Measurements from ENCODE around the gene USP54. TPM values are rescaled to one million over a fixed set of nuclear protein-coding genes. Genes with fewer than 3 reads are reported as not detected.

The USP54 gene
- total RNA-seq, 1 experiment from 2014 or later: 37.9 TPM

GRCh38 chr10:73597346-73597745 lies 6.2 kb upstream of the USP54 start:
- H4K8ac ChIP-seq (replicated peaks; ENCODE audit: insufficient read length, low read depth, low read length): no peak overlapping the region
- Mint-ChIP-seq H3K4me3 (no peak overlapping the region), H3K9me3 (no peaks in the 10 kb centered on the region), H3K4me1 (peaks cover 17 to 21% of the 10 kb centered on the region in 2 experiments), H3K27me3 (ENCODE audit: low read depth) (no peaks in the 10 kb centered on the region), H3K27ac (peak overlapping the region in 1 of 3 experiments; percentile 72; a peak in 3 of 7 replicates), H3K36me3 (ENCODE audit: insufficient read depth in 1 of 3, low read depth in 3 of 3) (peaks cover 0 to 4% (median 2%) of the 10 kb centered on the region in 3 experiments; a peak in 2 of 7 replicates)
- H3K4me1 ChIP-seq (ENCODE audit: insufficient read depth, low read length): no peaks in the 10 kb centered on the region; the same call in 1 of the 2 replicates
- DNase-seq: no peak
- no peaks in the 10 kb centered on the region for H3K23me2 ChIP-seq (ENCODE audit: insufficient read length, low read depth, low read length, poor library complexity, severe bottlenecking)
- H2BK5ac ChIP-seq (ENCODE audit: insufficient read length, low read length): no peak overlapping the region
- no peak for TF ChIP-seq CTCF (conservative IDR thresholded peaks at IDR 0.05)
- no peak overlapping the region for H3K14ac ChIP-seq (ENCODE audit: insufficient read depth, low read length)
- no peak overlapping the region for H3K4ac ChIP-seq (ENCODE audit: low read depth, low read length)
- no peak overlapping the region for H3K18ac ChIP-seq (ENCODE audit: insufficient read length, low read depth, low read length)
- no peak overlapping the region for H3K27ac ChIP-seq (ENCODE audit: insufficient read length, low read depth, low read length)
- no peak overlapping the region for H4K5ac ChIP-seq (ENCODE audit: insufficient read length, low read depth, low read length)
- no peak overlapping the region for H4K91ac ChIP-seq (ENCODE audit: insufficient read length, low read depth, low read length)
- H3K79me2 ChIP-seq (ENCODE audit: insufficient read depth, low read length): no peaks in the 10 kb centered on the region
- no peak overlapping the region for H3T11ph ChIP-seq (ENCODE audit: low read length)
- H3K9ac ChIP-seq (ENCODE audit: extremely low read depth, insufficient read length, low read length): no peak overlapping the region
- no peak overlapping the region for H3K4me2 ChIP-seq (ENCODE audit: insufficient read depth, insufficient read length, low read length)
- H2BK12ac ChIP-seq (ENCODE audit: insufficient read length, low read depth, low read length): no peak overlapping the region
- whole genome bisulfite sequencing (ENCODE audit: extremely low coverage, insufficient read length, low lambda C conversion rate): no CpG with 5 or more reads among the region's 1 CpG
- no peak overlapping the region for H2BK120ac ChIP-seq (ENCODE audit: low read depth, low read length, poor library complexity, severe bottlenecking)
- H3K9me3 ChIP-seq (ENCODE audit: control insufficient read depth, low read depth, low read length): no peaks in the 10 kb centered on the region
- no peak overlapping the region for H3K23ac ChIP-seq (ENCODE audit: insufficient read length, low read depth, low read length)
- H3K79me1 ChIP-seq (ENCODE audit: insufficient read depth, low read depth, low read length, poor library complexity, severe bottlenecking): no peaks in the 10 kb centered on the region
- no peak overlapping the region for H2BK15ac ChIP-seq (ENCODE audit: low read depth, low read length)
- no peak overlapping the region for H2AFZ ChIP-seq (ENCODE audit: low read length)
- no peaks in the 10 kb centered on the region for H4K20me1 ChIP-seq (ENCODE audit: control insufficient read depth, insufficient read depth, insufficient read length)
- no peak overlapping the region for H2BK20ac ChIP-seq (ENCODE audit: low read depth, low read length, poor library complexity, severe bottlenecking)
- no peak overlapping the region for H2AK5ac ChIP-seq (ENCODE audit: insufficient read length, low read length)
- no peaks in the 10 kb centered on the region for H3K27me3 ChIP-seq (ENCODE audit: insufficient read depth, low read length)
- H3K56ac ChIP-seq (ENCODE audit: insufficient read length, low read depth, low read length): no peak overlapping the region

All from H9 (cell line).